ENCODE measurements around the gene ZDHHC4.

The ZDHHC4 gene

GRCh38 chr7:6624246-6624611, 47.0 kb downstream of the ZDHHC4 start:
- Histone ChIP-seq H4K20me1 (ENCODE audit: control insufficient read depth, insufficient read depth, low read depth, low read length) (no peaks in the 10 kb centered on the region), H3K36me3 (ENCODE audit: control insufficient read depth, low read length) (no peaks in the 10 kb centered on the region), H3K27ac (ENCODE audit: low read depth, low read length) (no peak overlapping the region), H3K4me3 (ENCODE audit: low read length) (peak overlapping the region; percentile 1; the same call in 1 of the 2 replicates), H3K4me1 (ENCODE audit: control insufficient read depth, low read length) (peaks cover 11% of the 10 kb centered on the region), H3K79me2 (ENCODE audit: control insufficient read depth, low read length) (no peaks in the 10 kb centered on the region), H3K9me2 (replicated peaks; ENCODE audit: control insufficient read depth, low read length) (no peaks in the 10 kb centered on the region), H3K9me3 (ENCODE audit: control insufficient read depth, insufficient read depth, low read length) (no peaks in the 10 kb centered on the region), H3K4me2 (ENCODE audit: low read length) (peak overlapping the region; percentile 35), H3F3A (ENCODE audit: control insufficient read depth, insufficient read depth) (no peaks in the 10 kb centered on the region), H3K27me3 (ENCODE audit: control insufficient read depth, low read length) (peaks cover 16% of the 10 kb centered on the region)
- TF ChIP-seq CTCF (IDR thresholded peaks at IDR 0.05; ENCODE audit: low read depth, low read length, poor library complexity, severe bottlenecking): no peak
- TF ChIP-seq EZH2phosphoT487 (IDR thresholded peaks at IDR 0.05; ENCODE audit: borderline replicate concordance, low read length): no peak

- Histone ChIP-seq H4K20me1 (ENCODE audit: control insufficient read depth, insufficient read depth, low read depth, low read length) (no peaks in the 10 kb centered on the region), H3K4me3 (ENCODE audit: low read length) (no peak overlapping the region), H3K79me2 (ENCODE audit: control insufficient read depth, low read length) (no peaks in the 10 kb centered on the region), H3K9me2 (replicated peaks; ENCODE audit: control insufficient read depth, low read length) (no peaks in the 10 kb centered on the region), H3K27me3 (ENCODE audit: control insufficient read depth, low read length) (no peaks in the 10 kb centered on the region), H3K36me3 (ENCODE audit: control insufficient read depth, low read length) (no peaks in the 10 kb centered on the region), H3K27ac (ENCODE audit: low read depth, low read length) (no peak overlapping the region), H3F3A (ENCODE audit: control insufficient read depth, insufficient read depth) (no peaks in the 10 kb centered on the region), H3K9me3 (ENCODE audit: control insufficient read depth, insufficient read depth, low read length) (no peaks in the 10 kb centered on the region), H3K4me2 (ENCODE audit: low read length) (no peak overlapping the region), H3K4me1 (ENCODE audit: control insufficient read depth, low read length) (peaks cover 11% of the 10 kb centered on the region)
- TF ChIP-seq CTCF (IDR thresholded peaks at IDR 0.05; ENCODE audit: low read depth, low read length, poor library complexity, severe bottlenecking): no peak
These were observed 50.8 kb downstream of the ZDHHC4 start for GRCh38 chr7:6628045-6628444.

- Histone ChIP-seq H3K4me2 (ENCODE audit: low read length) (no peak overlapping the region), H3F3A (ENCODE audit: control insufficient read depth, insufficient read depth) (peaks cover 3% of the 10 kb centered on the region; the same call in 1 of the 2 replicates)
These were observed 53.0 kb downstream of the ZDHHC4 start for GRCh38 chr7:6630007-6630849.

More at GRCh38 chr7:6630007-6630849, 53.0 kb downstream of the ZDHHC4 start:
- Histone ChIP-seq H3K79me2 (ENCODE audit: control insufficient read depth, low read length) (no peaks in the 10 kb centered on the region), H3K9me3 (ENCODE audit: control insufficient read depth, insufficient read depth, low read length) (no peaks in the 10 kb centered on the region), H3K27me3 (ENCODE audit: control insufficient read depth, low read length) (no peaks in the 10 kb centered on the region), H3K4me1 (ENCODE audit: control insufficient read depth, low read length) (peaks cover 5% of the 10 kb centered on the region), H3K9me2 (replicated peaks; ENCODE audit: control insufficient read depth, low read length) (no peaks in the 10 kb centered on the region), H3K36me3 (ENCODE audit: control insufficient read depth, low read length) (no peaks in the 10 kb centered on the region), H3K27ac (ENCODE audit: low read depth, low read length) (no peak overlapping the region), H3K4me3 (ENCODE audit: low read length) (no peak overlapping the region), H4K20me1 (ENCODE audit: control insufficient read depth, insufficient read depth, low read depth, low read length) (no peaks in the 10 kb centered on the region)
- TF ChIP-seq CTCF (IDR thresholded peaks at IDR 0.05; ENCODE audit: low read depth, low read length, poor library complexity, severe bottlenecking): no peak
- no peak for TF ChIP-seq EZH2phosphoT487 (IDR thresholded peaks at IDR 0.05; ENCODE audit: borderline replicate concordance, low read length)

Data from DOHH2 (cell line).